HL-60/S4 treated with retinoic acid at 250 ng/mL for 4 days and 3 days (cell line): ENCODE results near the gene NCR2.
"Not testable (repeated sequence)": the region's sequence is repeated elsewhere in the genome, so short reads cannot be mapped to it uniquely, and the experiment has no call there.

Source experiments
- in situ Hi-C: fragments of 300-500 bp; cut with MboI; formaldehyde crosslinking; loops from 2 replicates; pipeline ENCODE4 v1.7.0; 2022; ENCODE audit warnings: low sequenced_read_pairs

NCR2 gene, protein sequence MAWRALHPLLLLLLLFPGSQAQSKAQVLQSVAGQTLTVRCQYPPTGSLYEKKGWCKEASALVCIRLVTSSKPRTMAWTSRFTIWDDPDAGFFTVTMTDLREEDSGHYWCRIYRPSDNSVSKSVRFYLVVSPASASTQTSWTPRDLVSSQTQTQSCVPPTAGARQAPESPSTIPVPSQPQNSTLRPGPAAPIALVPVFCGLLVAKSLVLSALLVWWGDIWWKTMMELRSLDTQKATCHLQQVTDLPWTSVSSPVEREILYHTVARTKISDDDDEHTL

DNA sequence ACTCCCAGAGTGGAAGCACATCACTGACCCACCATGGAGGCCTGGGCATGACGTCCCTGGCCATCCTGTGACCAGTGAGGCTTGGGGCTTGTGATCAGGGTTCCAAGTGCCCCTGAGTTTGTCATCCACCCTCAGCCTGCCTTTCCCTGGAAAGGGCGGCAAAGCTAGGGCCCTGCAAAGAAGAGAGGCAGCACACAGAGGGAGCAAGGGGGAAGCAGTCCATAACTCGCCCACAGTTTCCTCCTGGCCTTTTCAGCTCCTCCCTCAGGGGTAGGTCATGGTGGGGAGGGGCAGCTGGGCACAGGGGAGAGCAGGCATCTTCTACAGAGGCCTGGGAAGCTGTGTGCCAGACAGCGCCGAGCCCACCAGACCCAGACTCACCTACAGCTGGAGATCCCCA lies at the start of gene NCR2:
Gene NCR2 (plus strand): TSS at position 313 of the 400 bp plus-strand sequence. CDS start 269 bp downstream, outside the sequence.
- in situ Hi-C loops: no loop called here

GRCh38 chr6:41286544-41287346 lies 48.7 kb upstream of the NCR2 start, which contains the start of gene TREM1:
TREM1 (minus strand) TSS chr6:41286682; CDS start chr6:41286655, 27 bp downstream.
- in situ Hi-C loops: no loop called here

- in situ Hi-C loops: no loop called here
Observed at GRCh38 chr6:41288030-41288753, 47.2 kb upstream of the NCR2 start.

DNA sequence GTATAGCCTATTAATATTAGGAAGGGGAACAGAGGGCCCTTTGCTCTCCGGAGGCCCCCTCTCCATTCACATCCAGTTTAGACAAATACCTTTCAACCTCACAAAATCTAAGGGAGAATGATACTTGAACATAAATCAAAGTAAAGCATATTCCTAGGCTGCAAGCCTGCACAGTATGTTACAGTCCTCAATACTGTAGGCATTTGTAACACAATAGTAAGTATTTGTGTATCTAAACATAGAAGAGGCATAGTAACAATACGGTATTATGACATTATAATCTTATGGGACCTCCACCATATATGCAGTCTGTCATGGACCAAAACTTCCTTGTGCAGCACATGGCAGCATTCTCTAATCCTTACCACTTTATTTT lies 46.7 kb upstream of the NCR2 start:
- in situ Hi-C loops: no loop called here

- in situ Hi-C loops: no loop called here
Observed at GRCh38 chr6:41289815-41290214, 45.6 kb upstream of the NCR2 start.

GRCh38 chr6:41291717-41292116 lies 43.7 kb upstream of the NCR2 start:
- in situ Hi-C loops: no loop called here

DNA sequence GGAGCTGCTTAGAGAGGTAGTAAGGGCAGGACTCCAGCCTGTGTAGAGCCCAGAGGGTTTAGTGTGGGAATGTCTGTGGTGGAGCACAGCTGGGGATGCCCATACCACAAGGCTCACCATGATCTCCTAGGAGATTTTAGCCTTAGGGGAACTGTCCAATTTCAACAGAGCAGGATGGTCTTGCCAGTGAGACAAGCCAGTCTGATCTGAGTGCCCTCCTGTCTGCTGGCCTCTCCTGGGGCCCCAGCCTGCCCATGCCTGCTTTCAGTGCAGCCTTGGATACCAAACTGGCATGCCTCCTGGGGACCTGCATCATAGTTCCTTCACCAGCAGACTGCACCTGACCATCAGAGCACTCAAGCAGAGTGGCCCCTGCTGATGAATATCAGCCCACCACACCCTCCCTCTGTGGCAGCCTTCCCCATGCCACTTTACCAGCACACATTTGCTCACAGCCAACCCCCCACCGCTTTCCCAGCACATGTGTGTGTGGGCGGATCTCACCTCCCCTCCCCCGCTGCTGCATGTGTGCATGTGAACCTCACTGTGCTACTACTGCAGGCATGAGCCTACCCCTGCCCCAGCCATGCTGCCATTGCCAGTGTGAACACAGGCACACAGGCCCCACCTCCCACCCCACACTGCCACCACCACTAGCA lies 41.1 kb upstream of the NCR2 start:
- in situ Hi-C loops: no loop called here

DNA sequence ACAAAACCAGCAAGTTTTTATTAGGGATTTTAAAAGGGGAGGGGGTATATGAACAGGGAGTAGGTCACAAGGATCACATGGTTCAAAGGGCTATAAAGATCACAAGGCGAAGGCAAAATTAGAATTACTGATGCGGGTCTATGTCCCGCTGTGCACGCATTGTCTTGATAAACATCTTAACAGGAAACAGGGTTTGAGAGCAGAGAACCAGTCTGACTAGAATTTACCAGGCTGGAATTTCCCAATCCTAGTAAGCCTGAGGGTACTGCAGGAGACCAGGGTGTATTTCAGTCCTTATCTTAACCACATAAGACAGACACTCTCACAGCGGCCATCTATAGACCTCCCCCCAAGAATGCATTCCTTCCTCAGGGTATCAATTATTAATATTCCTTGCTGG lies 38.2 kb upstream of the NCR2 start:
- in situ Hi-C loops: not testable (repeated sequence)

GRCh38 chr6:41298785-41299502 lies 36.5 kb upstream of the NCR2 start:
- in situ Hi-C loops: no loop called here

DNA sequence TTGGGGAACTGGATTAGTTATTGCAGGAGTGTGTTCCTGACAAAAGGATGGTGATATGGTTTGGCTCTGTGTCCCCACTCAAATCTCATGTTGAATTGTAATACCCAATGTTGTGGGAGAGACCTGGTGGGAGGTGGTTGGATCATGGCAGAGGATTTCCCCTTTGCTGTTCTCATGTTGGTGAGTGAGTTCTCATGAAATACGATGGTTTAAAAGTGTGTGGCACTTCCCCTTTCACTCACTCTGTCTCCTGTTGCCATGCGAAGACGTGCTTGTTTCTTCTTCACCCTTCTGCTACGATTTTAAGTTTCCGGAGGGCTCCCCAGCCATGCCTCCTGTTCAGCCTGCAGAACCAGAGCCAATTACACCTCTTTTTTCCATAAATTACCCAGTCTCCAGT lies 32.8 kb upstream of the NCR2 start:
- in situ Hi-C loops: no loop called here

DNA sequence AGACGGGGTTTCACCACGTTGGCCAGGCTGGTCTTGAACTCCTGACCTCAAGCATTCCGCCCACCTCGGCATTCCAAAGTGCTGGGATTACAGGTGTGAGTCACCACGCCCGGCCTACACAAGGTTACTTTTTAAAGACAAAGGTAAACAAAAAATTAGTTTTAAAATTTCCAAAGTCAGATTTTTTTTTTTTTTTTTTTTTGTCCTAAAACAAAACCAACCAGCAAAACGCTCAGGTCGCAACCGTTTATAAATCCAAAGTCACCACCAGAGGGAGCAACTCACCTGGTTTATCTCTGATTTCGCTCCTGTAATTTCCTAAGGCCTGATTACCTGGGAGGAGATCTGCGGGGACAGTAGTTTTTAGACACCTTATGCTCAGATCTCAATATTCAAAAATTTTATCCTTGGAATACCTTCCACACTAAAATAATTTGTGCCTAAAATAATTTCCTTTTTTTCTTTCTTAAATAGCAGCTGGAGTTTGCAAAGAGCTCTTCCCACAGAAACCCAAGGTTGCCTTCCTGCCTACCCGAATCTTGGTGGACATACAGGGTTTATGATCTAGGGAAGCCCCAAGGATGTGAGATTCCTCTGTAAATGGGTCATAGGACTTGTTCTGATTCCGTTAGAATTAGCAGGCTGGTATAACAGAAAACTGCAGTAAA lies 29.1 kb upstream of the NCR2 start:
- in situ Hi-C loops: no loop called here

DNA sequence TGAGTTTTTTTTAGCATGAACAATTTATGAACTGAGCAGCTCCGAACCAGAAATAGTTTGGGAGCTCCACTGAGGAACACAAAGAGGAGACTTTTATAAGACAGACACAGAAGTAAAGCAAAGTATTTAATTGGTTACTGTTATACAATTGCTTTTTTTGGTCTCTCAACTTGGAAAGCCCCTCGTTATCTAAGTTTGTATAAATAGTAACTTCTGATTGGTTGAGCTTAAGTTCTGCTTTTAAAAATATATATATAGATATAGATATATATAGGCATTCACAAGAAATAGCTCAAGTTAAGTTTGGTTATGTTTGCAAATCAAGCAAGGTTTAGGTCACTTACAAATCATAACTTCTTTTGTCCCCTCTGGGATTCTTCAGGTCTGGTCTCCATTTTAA lies 20.2 kb upstream of the NCR2 start:
- in situ Hi-C loops: loop anchor here (10.0 kb wide), 1 partner anchor 230 kb away; no protein-coding TSS in a partner anchor

- in situ Hi-C loops: loop anchor here (10.0 kb wide), 1 partner anchor 231 kb away; no protein-coding TSS in a partner anchor
Observed at GRCh38 chr6:41315943-41316620, 19.3 kb upstream of the NCR2 start.

DNA sequence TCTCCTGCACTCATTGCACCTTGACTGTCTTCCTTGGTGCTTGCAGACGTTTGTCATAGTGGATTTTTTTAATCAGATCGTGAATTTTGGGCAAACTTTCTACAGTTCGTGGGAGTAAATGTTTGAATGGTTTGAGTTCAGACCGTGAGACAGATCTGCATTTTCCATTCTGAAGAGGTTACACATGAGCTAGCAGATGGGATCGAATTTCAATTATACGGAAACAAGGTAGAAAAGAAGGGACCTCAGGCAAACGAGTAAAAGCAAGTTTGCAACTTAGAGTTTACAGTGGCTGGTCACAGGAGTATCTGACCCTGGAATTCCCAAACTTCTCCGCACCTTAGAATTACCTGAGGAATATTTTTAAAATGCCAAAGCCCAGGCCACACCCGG lies 17.2 kb upstream of the NCR2 start:
- in situ Hi-C loops: loop anchor here (10.0 kb wide), 1 partner anchor 233 kb away; no protein-coding TSS in a partner anchor

DNA sequence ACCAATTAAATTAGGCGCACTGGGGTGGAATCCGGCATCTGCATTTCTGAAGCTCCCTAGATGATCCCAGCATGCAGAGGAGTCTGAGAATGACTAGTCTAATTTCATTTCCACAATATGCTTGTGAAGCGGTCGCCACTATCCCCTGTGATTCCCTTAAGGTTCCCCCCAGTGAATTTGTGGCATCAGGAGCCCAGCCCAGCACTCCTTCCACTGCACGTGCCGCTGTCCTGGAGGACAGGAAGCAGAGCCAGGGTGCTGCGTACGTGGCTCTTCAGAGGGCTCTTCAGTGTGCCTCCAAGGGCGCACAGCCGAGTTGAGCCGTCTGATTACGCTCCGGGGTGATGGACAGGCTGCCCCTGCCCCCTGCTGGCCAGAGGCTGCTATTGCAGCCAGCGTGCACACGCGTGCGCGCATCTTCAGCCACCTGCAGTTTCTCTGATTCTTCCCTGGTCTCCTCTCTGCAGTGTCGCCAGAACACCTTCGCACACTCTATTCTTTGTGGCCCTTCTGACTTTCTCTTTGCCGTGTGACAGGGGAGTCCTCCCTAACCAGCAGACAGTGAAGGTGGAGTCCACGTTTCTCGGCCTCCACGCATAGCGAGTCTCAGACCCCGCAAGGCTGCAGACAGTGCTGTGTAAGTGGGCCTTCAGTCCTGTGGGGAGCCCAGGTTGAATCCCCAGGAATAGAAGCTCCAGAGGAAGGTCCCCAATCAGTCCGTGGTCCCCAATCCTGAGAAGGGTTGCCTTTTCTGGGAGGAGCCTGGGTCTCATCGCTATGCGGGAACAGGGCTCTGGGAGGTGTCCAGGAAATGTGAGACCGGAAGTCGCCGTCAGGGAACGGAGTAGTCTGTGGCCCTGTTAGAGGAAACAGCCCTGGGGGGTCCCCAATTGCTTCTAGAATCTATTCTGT lies 16.5 kb upstream of the NCR2 start:
- in situ Hi-C loops: loop anchor here (10.0 kb wide), 1 partner anchor 234 kb away; no protein-coding TSS in a partner anchor

GRCh38 chr6:41321183-41321582 lies 14.2 kb upstream of the NCR2 start:
- in situ Hi-C loops: no loop called here

GRCh38 chr6:41325446-41326066 lies 9.9 kb upstream of the NCR2 start:
- in situ Hi-C loops: no loop called here

DNA sequence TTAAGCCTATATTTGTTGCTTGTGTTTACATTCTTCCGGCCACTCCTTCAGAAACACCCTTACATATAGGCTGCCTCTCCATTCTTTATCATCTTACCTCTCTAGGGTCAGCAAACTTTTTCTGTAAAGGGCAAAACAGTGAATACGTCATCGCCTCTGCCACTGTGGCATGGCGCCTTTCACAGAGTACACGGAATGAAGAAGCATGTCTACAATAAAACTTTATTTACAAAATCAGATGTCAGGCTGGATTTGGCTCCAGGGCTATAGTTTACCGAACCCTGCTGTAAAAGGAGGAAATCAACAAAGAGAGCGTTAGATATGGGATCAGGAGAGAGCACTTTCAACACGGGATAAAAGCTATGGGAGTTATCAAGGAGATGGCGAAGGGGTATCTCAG lies 9.3 kb upstream of the NCR2 start:
- in situ Hi-C loops: no loop called here
